ENCODE measurements around the gene PRDM15.
"Not testable (repeated sequence)": the region's sequence is repeated elsewhere in the genome, so short reads cannot be mapped to it uniquely, and the experiment has no call there.

The PRDM15 gene

DNA sequence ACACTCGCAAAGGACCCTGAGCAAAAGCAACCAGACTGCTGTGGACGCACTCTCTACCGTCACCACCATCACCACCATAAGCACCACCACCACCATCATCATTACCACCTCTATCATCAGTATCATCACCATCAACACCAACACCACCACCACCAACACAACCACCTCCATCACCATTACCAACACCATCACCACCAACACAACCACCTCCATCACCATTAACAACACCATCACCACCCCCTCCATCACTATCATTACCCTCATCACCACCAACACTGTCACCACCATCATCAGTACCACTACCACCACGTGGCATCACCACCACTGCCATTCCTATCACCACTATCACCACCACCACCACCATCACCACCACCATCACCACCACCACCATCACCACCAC is 73.5 kb downstream of the PRDM15 start:
- no peak for DNase-seq (ENCODE audit: low spot score)

DNA sequence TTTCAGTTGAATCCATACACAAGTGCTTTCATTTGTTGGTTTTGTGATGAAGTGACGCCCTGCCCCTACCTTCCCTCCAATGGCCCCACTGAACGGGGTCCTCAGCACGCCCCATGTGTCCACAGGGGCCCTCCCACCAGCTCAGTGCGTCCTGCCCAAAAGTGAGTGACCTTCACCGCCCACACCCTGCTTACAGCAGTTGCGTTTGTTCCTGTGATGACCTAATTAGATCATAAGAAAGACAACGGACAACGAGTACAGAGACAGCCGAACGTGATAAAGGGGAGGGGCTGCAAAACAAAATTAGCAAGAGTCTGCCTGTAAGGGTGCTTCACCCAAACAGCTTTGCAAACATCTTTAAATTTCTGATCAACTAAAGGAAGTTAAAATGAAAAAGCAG is 74.1 kb downstream of the PRDM15 start:
- no peak for DNase-seq (ENCODE audit: low spot score)

DNA sequence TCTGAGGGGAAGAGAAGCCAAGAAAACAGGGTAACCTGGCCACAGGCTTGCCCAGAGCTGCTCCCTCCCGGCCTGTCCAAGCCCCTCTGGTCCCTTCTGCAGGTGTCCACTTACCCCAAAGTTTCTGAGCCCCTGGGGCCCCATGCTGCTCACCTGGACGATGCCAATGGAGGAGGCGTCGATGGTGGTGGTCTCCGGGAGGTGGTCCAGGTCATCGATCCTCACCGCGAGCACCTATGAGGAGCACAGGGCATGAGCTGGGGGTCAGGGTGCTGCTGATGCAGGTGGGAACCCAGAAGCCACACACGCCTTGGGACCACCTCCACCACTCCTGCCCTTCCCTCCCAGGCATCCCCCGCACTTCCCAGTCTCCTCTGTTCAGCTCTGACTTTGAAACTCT is 74.8 kb downstream of the PRDM15 start:
- DNase-seq (ENCODE audit: low spot score), result no peak

DNA sequence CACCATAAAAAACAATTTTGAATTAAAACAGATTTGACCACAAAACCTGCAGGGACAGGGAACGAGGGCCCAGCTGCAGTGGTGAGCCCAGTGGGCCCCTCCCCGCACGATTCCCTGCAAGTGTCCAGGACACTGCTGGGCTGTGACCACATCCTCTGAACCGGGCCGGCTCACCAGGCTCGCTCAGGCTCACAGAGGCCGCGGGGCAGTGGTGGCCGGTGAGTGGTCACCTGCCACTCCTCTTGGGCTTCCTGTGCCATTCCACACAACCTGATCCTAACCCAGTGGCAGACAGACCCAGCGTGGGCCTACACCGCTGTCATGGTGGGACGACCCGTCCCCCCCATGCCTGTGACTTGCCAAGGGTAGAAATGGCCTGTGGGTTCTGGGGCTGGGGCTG is 75.8 kb downstream of the PRDM15 start:
- no peak for DNase-seq (ENCODE audit: low spot score)

DNA sequence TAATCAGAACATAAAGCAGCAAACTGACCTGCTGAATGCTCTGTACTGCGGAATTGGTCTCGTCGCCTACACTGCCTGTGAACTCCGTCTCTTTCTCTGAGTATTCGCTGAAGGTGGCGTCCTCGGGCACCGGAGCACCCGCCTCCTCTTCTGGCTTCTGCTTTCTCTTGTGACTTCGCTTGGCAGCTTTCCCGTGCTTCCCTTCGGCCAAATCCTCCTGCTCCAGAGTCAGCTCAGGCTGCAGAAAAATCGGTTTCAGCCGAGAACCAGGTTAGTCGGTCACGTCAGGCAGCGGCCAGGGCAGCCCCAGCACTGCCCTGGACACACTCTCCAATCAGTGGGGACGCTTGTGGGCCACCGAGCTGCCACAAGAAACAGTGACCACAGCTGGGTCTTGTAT is 76.5 kb downstream of the PRDM15 start:
- DNase-seq (ENCODE audit: low spot score), result no peak

DNA sequence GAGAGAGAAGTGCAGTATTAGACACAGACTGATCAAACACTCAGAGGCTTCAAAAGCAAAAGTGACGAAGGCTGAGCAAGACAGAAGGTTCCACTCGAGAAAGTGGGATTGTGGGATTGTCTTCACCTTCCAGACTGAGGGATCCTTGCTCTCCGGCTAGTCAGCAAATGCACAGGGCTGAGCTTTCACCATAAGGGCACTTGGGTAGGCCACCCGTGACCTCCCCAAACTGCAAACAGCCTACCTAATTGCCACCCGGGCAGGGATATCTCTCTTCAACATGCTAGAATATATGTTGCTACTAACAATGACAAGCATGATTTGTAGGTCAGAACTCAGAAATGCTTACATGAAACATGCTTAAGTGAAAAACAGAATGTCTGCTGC is 77.0 kb downstream of the PRDM15 start:
- DNase-seq (ENCODE audit: low spot score), result no peak

DNA sequence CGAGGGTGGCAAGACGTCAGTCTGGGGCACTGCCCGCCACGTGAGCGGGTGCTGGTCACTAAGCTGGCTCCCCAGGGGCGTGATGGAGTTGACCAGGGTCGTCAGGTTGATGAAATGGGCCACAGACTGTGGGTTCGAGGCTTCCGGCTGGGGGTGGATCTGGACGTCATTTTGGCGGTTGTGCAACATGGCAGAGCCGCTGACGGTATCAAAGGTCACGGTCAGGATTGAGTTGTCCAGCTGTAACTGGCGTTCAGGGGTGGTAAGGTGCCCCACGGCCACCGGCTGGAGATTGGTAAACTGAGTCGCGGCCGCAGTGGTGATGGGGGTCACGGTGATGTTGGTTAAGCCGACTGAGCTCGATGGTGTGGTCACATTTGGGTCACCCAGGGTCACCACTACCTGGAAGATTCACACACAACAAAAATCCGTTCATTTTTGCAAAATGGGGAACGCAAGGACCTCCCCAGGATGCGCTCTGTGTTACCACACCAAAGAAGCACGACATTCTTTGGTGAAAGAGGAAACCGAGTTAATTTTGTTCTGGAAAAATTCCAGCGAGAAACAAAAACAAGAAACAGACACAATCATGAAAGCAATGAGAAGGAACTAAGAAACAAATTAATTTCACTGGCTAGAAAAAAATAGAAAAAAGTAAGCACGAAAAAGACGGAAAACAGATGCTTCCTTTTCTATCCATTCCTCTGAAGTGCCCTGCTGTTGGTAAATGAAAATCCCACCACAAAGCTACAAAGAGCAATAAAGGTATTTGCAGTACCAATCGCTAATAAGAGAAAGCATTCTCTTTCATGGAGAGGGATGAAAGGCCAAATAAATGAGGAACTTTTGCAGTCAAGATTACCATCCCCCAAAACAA is 77.6 kb downstream of the PRDM15 start:
- no peak for DNase-seq (ENCODE audit: low spot score)

DNA sequence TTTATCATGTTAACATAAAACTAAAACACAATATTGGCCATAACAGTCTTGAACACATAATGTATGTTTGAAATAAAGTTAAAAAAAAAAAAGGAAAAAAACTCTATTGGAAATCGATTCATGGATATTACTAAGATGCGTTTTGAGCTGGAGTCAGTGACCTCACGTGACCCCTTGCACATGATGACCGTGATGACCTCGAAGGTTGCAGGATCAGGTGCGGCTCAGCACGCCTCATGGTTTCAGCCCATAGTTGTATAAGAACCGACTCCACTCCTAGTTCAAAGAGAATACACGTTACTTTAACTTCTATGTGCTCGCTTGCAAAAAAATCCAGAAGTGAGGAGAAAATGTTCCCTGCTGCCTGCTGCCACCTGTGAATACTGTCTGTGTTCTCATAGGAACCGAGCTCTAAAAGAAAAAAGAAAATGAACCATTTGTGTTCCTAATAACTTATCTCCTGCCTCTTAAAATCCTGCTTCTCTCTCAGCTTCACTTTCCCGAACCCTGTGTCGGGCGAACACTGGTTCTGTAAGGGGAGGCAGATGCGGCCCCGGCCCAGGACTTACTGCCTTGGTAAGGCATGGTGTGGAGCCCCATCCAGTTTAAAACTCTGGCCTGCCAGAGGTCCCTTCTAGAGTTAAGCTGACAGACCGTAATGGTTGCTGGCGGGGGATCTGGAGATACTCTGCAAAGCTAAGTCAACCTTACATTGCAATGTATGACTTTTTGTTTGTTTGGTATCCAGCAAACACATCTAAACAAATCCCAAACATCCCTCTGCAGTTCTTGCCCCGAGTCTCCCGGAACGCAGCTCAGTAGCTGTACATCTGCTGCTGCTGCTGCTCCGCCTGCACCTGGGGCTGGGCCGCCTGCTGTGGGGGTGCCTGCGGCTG is 78.5 kb downstream of the PRDM15 start:
- DNase-seq (ENCODE audit: low spot score), result no peak

DNA sequence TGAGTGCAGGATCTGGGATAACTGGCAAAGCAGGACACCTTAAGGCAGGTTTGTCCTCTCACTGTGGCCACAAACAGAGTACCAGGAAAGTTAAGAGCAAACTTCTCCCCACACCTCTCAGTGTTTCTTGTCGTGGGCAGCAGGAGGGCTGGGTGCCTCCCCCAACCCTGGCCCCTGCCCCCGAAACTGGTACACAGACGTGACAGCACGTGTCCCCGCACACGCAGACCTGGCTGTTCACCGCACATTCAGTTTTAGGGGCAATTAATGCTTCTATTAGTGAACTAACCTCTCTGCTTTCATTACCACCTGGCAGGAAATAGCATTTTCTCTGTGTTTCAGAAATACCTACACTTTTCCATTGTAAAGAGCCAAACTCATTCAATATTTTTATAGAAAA is 79.4 kb downstream of the PRDM15 start:
- DNase-seq (ENCODE audit: low spot score), result no peak

DNA sequence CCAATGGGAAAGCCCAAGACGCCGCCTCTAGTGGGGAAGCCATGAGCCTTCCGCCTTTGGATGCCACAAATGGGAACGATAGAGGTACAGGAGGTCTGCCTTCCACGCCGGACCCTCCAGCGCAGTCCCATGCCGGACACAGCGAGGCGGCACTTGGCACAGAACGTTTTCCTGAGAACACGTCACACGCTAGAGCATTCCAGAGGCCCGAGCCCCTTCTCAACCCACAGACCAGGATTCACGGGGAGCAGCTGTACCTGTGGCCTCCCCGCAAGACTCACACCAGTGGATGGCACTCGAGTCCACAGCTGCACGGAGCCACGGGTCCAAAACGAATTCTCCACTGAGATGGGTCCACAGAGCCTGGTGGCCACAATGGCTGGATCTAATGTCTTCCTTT is 80.8 kb downstream of the PRDM15 start:
- no peak for DNase-seq (ENCODE audit: low spot score)

DNA sequence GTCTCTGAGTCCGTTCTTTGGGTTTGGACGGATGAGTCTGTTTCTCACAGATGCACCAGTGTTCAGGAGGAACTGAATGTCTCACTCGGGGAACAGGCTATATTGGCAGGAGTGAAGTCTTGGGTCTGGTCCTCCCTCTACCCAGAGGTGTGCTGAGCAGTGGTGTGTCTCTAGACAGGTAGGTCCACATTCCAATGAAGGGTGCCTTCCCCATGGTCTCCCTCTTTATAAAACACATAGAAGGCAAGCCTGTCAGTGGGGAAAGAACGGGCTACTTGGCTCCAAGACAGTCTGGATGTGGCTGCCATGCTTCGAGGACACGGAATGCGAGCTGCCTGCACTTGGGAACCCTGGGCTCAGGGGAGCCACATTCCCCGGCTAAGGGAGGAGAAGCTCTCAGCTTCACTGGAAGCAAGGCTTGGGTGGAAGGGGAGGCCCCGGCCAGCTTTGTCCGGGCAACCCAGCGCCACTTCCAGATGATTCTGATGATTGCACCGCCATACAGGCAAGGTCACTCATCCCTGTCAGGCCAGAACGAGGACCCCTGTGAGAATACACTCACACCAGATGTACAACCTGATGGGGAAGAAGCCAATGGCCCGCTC is 82.6 kb downstream of the PRDM15 start:
- DNase-seq (ENCODE audit: low spot score), result no peak

DNA sequence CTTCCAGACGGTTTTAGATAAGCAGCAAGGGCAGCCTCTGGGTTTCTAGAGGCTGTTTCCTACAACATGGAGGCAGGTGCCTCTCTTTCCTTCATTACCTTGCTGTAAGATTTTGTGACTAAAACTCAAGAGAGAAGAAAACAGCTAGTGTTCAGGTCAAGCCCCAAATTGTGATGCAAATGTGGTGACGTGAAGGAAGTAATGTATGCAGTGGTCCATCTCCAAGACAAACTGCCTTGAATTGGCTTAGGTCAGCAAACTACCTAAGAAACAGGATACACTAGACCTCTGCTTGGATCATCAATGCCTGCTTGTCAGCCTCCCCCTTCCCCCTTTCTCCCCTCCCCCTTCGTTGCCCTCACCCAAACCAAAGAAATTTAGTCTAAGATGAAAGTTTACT is 83.4 kb downstream of the PRDM15 start:
- DNase-seq (ENCODE audit: low spot score), result no peak

DNA sequence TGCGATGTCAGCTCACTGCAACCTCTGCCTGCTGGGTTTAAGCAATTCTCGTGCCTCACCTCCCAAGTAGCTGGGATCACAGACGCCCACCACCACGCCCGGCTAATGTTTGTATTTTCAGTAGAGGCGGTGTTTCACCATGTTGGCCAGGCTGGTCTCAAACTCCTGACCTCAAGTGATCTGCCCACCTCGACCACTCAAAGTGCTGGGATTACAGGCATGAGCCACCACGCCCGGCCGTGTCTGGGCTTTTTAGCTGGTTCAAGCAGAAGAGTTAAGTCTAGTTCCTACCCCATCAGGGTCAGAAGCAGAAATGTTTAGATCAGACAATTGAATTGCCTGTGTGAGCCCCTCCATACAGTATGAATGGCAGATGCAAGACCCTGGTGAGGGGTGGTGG is 84.5 kb downstream of the PRDM15 start:
- DNase-seq (ENCODE audit: low spot score), result no peak

DNA sequence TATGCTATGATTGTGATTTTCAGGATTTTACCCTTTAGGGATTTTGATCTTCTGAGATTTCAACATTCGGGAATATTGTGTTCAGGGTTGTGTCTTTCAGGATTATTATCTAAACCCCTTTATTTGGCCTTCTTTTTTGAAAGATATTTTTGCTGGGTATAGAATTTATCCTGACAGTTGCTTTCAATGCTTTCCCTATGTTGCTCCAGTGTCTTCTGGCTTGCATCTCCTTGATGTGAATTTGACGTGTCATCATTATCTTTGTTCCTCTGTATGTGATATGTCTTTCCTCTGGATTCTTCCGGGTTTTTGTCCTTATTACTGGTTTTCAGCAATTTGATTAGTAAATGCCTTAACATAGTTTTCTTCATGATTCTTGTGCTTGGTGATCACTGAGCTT is 86.4 kb downstream of the PRDM15 start:
- no peak for DNase-seq (ENCODE audit: low spot score)

DNA sequence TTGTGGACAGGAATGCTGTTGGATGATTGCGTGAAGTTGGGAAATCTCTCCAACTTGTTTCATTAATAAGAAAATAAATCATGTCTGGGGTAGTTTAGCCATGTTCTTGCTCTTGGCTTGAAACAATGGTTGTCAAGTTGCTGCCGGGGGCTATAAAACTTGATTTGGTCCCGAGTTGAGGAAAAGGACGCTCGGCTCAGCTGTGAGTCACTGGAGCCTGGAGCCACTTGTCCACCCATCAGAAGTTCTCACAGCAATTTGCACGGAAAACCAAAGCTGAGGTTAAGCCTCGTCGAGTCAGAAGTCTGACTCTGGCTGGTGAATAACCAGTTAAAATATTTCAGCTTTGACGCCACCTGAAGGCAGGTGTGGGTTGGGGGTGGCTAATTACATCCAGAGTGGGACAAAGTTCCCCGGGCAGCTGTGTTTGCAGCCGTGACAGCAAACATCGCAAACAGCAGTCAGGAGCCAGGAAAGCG is 92.6 kb downstream of the PRDM15 start:
- no peak for DNase-seq (ENCODE audit: low spot score)

DNA sequence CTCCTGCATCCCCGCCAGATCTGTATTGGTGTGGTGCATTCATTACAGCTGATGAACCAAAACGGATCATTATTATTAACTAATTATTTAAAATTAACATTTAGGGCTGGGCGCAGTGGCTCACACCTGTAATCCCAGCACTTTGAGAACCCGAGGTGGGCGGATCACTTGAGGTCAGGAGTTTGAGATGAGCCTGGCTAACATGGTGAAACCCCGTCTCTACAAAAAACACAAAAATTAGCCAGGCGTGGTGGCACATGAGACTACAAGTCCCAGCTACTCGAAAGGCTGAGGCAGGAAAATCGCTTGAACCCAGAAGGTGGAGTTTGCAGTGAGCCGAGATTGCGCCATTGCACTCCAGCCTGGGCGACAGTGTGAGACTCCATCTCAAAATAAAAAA is 93.9 kb downstream of the PRDM15 start:
- not testable (repeated sequence) for DNase-seq (ENCODE audit: low spot score)

DNA sequence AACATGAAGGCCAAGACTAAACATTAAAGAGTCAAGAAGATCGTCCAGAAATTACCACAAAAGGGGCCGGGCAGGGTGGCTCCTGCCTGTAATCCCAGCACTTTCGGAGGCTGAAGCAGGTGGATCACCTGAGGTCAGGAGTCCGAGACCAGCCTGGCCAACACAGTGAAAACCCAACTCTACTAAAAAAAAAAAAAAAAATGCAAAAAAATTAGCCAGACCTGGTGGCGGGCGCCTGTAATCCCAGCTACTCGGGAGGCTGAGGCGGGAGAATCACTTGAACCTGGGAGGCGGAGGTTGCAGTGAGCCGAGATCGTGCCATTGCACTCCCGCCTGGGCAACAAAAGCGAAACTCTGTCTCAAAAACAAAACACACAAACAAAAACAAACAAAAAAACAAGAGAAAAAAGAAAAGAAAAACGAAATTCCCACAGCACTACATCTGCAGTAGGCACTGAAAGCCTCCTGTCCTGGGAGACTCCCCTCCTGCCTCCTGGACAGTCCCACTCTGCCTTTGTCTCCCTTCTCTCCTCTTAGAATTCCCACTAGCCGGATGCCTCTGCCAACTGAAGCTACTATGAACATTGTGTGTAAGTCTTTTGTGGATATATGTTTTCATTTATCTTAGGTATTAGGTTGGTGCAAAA is 94.6 kb downstream of the PRDM15 start:
- no peak for DNase-seq (ENCODE audit: low spot score)

DNA sequence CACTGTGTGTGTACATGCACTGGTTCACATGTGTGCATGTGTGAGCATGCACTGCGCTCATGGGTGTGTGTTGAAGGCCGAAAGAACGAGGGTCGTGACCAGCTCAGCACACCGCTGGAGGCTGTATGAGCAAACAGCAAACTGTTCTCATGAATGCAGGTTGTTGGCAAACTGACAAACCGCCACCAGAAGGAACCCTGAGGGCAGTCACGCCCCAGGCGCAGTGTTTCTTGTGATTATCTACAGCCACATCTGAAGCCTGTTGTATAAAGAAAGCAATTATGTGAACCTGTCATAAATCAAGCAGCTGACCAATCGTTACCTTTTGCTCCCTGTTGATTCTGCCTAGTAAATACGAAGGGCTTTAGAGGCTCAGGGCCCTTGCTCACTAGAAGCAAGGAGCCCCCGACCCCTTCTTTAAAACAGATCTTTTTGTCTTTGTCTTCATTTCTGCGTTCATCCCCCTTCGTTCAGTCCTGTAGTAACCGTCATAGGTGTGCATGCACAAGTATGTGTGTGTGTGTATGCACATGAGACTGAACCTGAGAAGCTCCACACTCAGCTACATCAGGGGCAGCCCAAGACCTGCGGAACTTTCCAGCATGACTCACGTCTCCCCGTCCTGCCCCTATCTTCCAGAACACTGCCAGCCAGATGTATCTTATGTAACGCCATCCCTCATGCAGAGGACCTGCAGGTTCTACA is 95.5 kb downstream of the PRDM15 start:
- DNase-seq (ENCODE audit: low spot score), result no peak

DNA sequence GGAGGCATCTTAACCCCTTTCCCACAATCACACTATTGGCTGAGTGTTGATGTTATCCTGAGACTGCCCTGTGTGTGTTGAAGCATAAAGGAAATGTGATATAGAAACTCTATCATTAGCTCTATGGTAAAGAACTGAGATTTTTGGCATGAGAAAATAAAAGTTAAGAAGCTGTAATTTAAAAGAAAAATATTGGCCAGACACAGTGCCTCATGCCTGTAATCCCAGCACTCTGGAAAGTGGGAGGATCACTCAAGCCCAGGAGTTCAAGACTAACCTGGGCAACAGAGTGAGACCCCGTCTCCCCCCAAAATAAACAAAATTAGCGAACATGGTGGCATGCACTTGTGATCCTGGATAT is 98.1 kb downstream of the PRDM15 start:
- no peak for DNase-seq (ENCODE audit: low spot score)

DNA sequence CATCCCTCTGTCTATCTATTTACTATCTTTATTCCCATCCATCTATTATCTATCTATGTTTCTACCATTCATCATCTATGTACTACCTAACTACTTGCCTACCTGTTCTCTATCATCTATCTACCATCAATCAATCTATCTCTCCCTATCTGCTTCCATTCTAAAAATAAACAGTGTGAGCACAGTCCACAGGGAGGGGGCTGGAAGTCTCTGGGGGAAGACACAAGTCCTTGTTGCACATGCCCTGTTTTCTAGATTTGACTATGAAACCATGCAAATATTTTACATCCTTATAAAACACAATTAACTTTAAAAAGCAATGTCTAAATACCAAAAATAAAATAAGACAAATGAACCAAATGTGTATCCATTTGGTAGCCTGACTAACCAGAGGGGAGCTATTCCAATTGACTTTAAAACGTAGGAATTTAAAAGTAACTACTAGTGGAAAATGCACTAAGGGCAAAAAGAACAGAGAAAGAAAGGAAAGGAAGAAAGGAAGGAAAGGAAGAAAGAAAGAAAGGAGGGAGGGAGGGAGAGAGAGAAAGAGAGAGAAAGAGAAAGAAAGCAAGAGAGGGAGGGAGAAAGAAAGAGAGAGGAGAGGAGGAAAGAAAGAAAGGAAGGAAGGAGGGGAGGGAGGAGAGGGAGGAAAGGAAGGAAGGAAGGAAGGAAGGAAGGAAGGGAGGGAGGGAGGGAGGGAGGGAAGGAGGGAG is 98.7 kb downstream of the PRDM15 start:
- DNase-seq (ENCODE audit: low spot score), result no peak

DNA sequence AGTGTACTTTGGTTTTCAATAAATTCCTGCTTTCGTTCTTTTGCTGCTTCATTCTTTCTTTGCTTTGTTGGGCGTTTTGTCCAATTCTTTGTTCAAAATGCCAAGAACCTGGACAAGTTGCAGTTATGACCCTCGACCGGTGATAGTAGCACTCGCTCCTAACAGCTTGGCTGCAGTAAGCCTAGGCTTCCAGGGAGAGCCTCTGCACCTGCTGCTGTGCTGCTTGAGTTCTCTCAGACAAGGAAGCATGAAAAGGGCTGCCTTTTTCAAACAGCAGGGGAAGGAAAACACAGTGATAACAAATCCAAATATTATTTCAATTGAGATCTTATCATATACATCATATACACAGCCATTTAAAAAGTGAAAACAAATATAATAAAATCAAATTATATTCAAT is 99.5 kb downstream of the PRDM15 start:
- no peak for DNase-seq (ENCODE audit: low spot score)
